T-helper 1 cell (primary cell): Measurements from ENCODE around the gene LGR5.

ENCODE experiments used
- DNase-seq, 5 donors: peaks; one replicate each; pipeline ENCODE4 v3.0.0-alpha.2; 2012 to 2020

LGR5 gene

DNA sequence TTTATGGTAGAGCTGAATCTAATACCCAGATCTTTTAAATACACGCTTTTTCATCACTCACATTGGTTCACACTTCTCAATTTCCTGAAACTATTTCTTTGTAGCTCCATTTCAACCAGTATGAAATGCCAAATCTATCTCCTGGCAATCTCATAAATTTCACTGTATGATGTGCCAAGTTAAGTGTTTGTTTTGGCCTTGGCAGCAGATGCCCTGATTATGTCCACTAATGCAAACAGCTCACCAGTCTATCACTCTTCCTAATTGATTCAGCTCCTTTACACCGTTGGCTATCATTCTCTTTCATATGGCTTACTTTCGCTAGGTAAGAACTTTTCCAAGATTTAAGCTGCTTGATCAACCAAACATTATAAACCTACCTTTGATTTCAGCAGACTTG, 165.4 kb downstream of the LGR5 start:
- no peak for DNase-seq

DNA sequence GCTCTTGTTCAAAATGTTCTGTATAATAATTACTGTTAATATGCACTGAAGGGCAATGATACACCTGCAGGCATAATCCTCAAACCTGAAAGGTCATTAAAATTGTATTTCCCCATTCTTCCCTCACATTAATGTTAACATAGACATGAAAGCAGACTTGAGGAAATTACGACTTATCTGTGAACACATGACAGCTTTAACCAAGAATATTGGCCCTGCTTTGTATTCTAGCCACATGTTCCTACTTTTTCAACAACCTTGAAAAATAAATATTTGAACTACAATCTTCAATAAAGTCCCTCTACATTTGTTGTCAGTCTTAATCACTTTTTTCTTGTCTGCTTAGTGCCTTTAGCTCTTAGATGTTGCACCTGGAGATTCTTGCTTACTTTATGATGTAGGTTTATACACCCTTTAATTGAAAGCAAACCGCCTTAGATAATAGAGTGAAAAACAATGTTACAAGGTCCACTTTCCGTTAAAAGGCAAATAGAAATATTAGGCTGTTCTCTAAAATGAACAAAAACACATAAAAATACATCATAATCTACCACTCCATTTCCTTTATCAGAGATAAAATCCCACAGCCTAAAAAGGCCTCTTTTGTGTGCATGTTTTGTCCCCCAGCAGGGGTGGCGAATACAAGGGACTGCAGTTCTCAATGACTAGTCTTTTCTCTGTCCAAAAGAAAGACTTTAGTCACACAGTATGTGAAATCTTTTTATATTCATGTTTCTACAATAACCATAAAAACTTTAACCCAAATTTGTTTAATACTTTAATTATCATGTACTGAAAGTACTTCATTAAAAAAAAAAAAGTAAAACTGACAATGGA, 168.1 kb downstream of the LGR5 start:
- no peak for DNase-seq

DNA sequence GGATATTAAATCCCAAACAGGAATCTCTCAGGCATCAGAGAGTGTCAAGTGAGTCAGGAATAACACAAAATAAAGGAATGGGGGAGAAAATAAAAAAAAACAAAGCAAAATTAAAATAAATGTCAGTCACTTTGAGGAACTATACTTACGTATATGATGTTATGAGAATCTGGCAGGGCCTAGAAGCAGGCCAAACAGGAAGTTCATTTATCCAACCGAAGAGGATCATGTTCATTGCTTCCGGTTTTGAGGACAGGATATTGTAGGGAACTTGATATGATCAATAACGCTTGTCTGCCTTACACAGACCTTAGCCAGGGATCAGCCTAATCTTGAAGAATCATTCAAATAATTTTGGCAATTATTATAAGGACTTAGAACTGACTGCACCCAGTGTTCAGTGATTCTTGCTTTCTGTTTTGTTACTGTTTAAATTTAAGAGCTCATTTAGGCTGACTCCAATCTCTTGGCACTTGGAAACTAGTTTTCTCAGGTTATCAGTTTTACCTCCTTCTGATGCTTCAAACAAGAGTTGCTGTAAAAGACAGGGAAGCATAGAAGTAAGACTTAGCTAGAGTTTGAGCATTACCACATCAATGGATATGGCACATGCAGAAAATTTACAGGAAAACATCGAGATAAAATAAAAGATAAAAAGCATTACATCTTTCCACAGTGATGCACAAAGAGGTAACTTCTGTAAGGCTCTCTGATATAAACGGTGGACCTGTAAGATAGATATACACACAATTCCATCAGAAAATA, 170.6 kb downstream of the LGR5 start:
- DNase-seq = no peak

DNA sequence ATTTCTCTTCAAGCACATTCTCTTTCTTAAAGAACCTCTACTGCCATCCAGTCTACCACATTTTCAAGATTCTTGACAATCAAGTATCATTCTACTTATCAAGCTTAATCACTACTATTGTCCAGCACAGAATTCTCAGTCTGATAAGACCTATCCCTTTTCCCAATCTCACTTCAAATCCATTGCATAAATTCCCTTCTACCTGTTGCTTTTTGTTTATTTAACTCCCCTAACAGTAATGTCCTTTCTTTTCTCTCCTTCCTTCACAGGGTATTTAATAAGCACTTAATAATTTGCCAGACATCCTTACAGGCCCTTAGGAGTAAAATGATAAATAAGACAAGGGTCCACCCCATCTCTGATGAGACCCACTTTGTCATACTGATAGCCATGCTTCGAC, 182.3 kb downstream of the LGR5 start:
- no peak for DNase-seq

DNA sequence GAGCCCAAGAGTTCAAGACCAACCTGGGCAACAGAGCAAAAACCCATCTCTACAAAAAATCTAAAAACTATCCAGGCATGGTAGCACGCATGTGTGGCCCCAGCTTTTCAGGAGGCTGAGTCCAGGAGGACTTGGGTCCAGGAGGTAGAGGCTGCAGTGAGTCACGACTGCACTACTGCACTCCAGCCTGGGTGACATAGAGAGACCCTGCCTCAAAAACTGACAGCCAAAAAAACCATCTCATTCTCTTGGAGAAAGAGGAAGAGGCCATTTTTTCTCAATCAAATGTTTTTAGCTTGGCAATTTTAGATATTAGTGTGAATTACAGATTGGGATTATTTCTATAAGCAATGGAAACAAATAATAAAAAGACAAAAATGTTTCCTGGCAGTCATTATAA, 185.9 kb downstream of the LGR5 start:
- DNase-seq = no peak

DNA sequence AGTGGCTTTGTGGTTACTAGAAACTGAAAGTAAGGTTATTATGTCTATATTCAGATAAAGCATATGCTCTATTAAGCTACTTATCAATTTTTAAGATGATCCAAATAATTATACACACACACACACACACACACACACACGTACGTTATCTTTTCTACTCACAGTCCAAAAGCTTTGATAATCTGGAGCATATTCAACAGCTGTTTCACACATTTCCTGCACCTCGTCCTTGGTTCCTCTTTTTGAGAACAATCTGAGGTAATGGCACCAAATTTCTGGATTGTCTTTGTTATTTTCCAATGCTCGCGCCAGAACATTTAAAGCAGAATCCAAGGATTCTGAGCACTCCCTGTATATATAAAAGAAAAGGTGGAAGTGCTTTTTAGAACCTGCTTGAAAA, 186.5 kb downstream of the LGR5 start:
- no peak for DNase-seq

DNA sequence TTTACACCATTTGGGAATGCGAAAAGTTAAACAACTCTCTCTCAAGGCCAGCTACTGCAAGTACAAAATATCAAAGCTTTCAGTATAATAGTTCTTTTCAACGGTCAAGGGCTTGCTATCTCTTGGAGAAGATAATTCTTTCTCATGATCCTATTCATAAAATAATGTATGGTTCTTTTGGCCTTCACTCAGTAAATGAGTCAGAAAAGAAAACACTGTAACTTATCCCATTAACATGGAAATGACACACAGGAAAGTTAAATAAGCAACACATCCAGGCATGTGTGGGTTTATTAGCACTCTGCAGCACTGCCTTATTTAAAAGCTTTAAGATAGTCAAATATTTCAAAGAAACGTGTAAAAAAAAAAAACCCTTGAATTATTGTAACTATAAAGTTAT, 187.2 kb downstream of the LGR5 start:
- no peak for DNase-seq

DNA sequence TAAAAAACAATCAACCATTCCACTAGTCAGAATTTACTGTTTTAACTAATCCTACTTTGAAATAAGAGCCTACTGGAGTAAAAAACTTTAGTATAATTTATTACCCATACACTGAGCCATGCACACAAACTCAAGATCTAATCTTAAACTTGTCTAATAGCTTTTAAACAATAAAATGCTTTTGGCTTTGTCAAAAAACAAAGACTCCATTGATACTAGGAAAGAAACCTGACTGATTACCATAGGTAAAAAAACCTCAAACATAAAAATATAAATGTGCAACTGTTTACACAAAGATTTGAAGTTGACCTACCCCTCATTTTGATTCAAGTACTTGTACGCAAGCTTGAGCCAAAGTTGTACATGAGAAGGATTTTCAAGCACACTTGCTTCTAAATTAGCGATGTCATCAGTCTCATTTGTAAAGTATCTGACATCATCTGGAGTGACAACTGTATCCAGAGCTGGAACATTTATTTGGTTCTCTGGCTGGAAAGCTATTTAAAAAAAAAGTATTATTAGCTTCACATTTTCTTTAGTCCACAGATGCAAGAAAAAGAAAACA, 187.9 kb downstream of the LGR5 start:
- no peak for DNase-seq
